ENCODE measurements around the gene NSUN7. TPM values are rescaled to one million over a fixed set of nuclear protein-coding genes. Genes with fewer than 3 reads are reported as not detected.
"Not testable (repeated sequence)": the region's sequence is repeated elsewhere in the genome, so short reads cannot be mapped to it uniquely, and the experiment has no call there.

Gene NSUN7
- total RNA-seq, 3 donors from 2014 or later: 0.80 to 19.3 (median 9.5) TPM

GRCh38 chr4:40710484-40711254, 39.1 kb upstream of the NSUN7 start:
- intact Hi-C loops (cut with DNase I; ENCODE audit: low total_unique reads): no loop called here
- DNase-seq (ENCODE audit: low spot score in 2 of 2): no peak
- Histone ChIP-seq H3K27ac (no peak overlapping the region), H3K4me3 (no peak overlapping the region), H3K27me3 (no peaks in the 10 kb centered on the region), H3K4me1 (no peaks in the 10 kb centered on the region), H3K9me3 (no peaks in the 10 kb centered on the region), H3K36me3 (no peaks in the 10 kb centered on the region)
- TF ChIP-seq POLR2A (IDR thresholded peaks at IDR 0.05) (no peak), POLR2AphosphoS5 (IDR thresholded peaks at IDR 0.05) (no peak), CTCF (IDR thresholded peaks at IDR 0.05) (no peak)

- H3K36me3 ChIP-seq; H3K9me3 ChIP-seq; H3K27ac ChIP-seq; H3K27me3 ChIP-seq; H3K4me3 ChIP-seq; intact Hi-C loops (cut with DNase I; ENCODE audit: low total_unique reads); H3K4me1 ChIP-seq; DNase-seq (ENCODE audit: low spot score in 2 of 2): not testable (repeated sequence)
These were observed 36.8 kb upstream of the NSUN7 start for GRCh38 chr4:40713001-40713400.

GRCh38 chr4:40713798-40714197, 36.0 kb upstream of the NSUN7 start:
- Histone ChIP-seq H3K27ac (no peak overlapping the region), H3K4me1 (no peaks in the 10 kb centered on the region), H3K9me3 (no peaks in the 10 kb centered on the region), H3K27me3 (no peaks in the 10 kb centered on the region), H3K4me3 (no peak overlapping the region), H3K36me3 (no peaks in the 10 kb centered on the region)
- intact Hi-C loops (cut with DNase I; ENCODE audit: low total_unique reads): no loop called here
- no peak for TF ChIP-seq POLR2A (IDR thresholded peaks at IDR 0.05)
- TF ChIP-seq POLR2AphosphoS5 (IDR thresholded peaks at IDR 0.05): no peak
- no peak for TF ChIP-seq CTCF (IDR thresholded peaks at IDR 0.05)
- DNase-seq (ENCODE audit: low spot score in 2 of 2): no peak

- no peak overlapping the region for H3K4me3 ChIP-seq
- no peaks in the 10 kb centered on the region for H3K4me1 ChIP-seq
- no peaks in the 10 kb centered on the region for H3K27me3 ChIP-seq
- TF ChIP-seq POLR2AphosphoS5 (IDR thresholded peaks at IDR 0.05) (no peak), POLR2A (IDR thresholded peaks at IDR 0.05) (no peak), CTCF (IDR thresholded peaks at IDR 0.05) (no peak)
- intact Hi-C loops (cut with DNase I; ENCODE audit: low total_unique reads): no loop called here
- DNase-seq (ENCODE audit: low spot score in 2 of 2): no peak
- no peaks in the 10 kb centered on the region for H3K36me3 ChIP-seq
- H3K27ac ChIP-seq: peak overlapping the region; percentile 40 to 54
- H3K9me3 ChIP-seq: no peaks in the 10 kb centered on the region
These were observed 31.2 kb upstream of the NSUN7 start for GRCh38 chr4:40718586-40718985.

GRCh38 chr4:40719008-40719623, 30.6 kb upstream of the NSUN7 start:
- H3K27me3 ChIP-seq: no peaks in the 10 kb centered on the region
- H3K36me3 ChIP-seq: no peaks in the 10 kb centered on the region
- no peak for DNase-seq (ENCODE audit: low spot score in 2 of 2)
- no peak for TF ChIP-seq POLR2AphosphoS5 (IDR thresholded peaks at IDR 0.05)
- TF ChIP-seq CTCF (IDR thresholded peaks at IDR 0.05): peak in 2 of 3 donors; percentile 39 to 70
- no peak for TF ChIP-seq POLR2A (IDR thresholded peaks at IDR 0.05)
- H3K9me3 ChIP-seq: no peaks in the 10 kb centered on the region
- H3K4me1 ChIP-seq: no peaks in the 10 kb centered on the region
- H3K27ac ChIP-seq: peak overlapping the region; percentile 40 to 54
- intact Hi-C loops (cut with DNase I; ENCODE audit: low total_unique reads): no loop called here
- no peak overlapping the region for H3K4me3 ChIP-seq
